Measurements from ENCODE around the gene PITX1. TPM values are rescaled to one million over a fixed set of nuclear protein-coding genes. Genes with fewer than 3 reads are reported as not detected.
A peak's percentile ranks its signal among the peaks of the same experiment; 100 is the strongest.

Gene PITX1
- total RNA-seq, 2 experiments from 2014 or later, result not detected

DNA sequence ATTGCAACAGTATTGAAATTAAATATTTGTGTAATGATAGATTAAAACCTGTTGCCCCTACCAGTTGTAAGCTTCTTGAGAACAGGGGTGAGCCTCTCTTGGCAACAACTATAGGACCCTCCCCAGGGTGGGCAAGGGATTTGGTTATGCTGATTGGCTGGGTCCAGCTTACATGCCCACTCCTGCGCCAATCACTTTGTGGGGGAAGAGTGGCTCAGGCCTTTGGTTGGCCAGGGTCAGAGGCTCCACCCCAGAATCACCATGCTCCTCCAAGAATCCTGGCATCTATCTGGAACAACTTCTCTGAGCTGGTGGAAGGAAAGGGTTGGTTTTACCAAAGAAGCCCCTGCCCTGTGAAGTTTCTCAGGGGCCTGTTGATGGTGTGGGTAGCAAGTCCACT lies 8.6 kb upstream of the PITX1 start:
- ATAC-seq (ENCODE audit: low read depth), result no peak
- Mint-ChIP-seq H3K9me3 (no peaks in the 10 kb centered on the region), H3K27ac (no peak overlapping the region), H3K4me3 (no peak overlapping the region), H3K36me3 (no peaks in the 10 kb centered on the region), H3K4me1 (peaks cover 3% of the 10 kb centered on the region), H3K27me3 (peaks cover 75% of the 10 kb centered on the region)
- POLR2A ChIA-PET, result no interaction called here
- no peak for DNase-seq

DNA sequence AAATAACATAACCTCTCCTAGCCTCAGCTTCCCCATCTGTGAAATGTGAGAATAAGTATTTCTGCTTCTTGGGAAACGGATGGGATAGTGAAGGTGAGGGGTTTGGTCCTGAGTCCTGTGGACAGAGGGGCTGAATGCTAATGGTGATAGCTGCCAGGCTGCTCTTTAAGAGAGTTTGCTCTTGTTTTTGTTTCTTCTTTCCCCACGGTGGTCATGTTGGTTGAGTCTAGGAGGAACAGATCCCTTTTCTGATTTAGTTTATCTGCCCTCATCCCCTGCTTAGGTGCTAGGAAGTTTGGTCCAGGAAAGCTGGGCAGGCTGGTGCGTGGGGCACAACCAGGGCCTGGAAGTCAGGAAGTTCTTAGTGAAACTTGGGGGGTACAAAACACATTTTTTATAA lies 7.7 kb upstream of the PITX1 start:
- no peak for DNase-seq
- H3K27me3 Mint-ChIP-seq, result peaks cover 78% of the 10 kb centered on the region
- H3K36me3 Mint-ChIP-seq, result no peaks in the 10 kb centered on the region
- ATAC-seq (ENCODE audit: low read depth), result no peak
- POLR2A ChIA-PET, result no interaction called here
- no peaks in the 10 kb centered on the region for H3K9me3 Mint-ChIP-seq
- no peak overlapping the region for H3K27ac Mint-ChIP-seq
- H3K4me1 Mint-ChIP-seq, result peaks cover 3% of the 10 kb centered on the region
- H3K4me3 Mint-ChIP-seq, result no peak overlapping the region

DNA sequence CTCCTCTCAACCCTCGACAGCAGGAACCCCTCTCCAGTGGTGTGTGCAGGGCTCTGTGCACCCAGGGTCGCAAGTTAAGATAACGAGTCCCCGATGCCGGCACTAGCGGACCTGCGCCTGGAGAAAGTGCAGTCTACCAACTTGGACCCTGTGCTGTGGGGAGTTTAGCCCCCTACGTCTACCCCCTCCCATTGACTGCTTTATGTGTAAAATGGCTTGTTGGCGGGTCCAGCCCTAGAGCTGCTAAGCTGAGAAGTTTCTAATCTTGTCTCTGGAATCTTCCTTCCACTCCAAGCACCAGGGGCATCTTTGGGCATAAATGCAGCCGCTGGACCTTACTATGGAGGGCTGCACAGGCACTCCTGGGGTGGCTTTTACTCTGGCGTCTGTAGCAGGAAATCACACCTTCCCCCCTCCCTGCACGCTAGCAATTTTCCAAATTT lies 7.1 kb upstream of the PITX1 start:
- ATAC-seq (ENCODE audit: low read depth) (no peak), DNase-seq (no peak)
- Mint-ChIP-seq H3K36me3 (no peaks in the 10 kb centered on the region), H3K27me3 (peaks cover 81% of the 10 kb centered on the region), H3K9me3 (no peaks in the 10 kb centered on the region), H3K4me3 (no peak overlapping the region), H3K4me1 (peaks cover 3% of the 10 kb centered on the region), H3K27ac (no peak overlapping the region)
- POLR2A ChIA-PET, result no interaction called here

DNA sequence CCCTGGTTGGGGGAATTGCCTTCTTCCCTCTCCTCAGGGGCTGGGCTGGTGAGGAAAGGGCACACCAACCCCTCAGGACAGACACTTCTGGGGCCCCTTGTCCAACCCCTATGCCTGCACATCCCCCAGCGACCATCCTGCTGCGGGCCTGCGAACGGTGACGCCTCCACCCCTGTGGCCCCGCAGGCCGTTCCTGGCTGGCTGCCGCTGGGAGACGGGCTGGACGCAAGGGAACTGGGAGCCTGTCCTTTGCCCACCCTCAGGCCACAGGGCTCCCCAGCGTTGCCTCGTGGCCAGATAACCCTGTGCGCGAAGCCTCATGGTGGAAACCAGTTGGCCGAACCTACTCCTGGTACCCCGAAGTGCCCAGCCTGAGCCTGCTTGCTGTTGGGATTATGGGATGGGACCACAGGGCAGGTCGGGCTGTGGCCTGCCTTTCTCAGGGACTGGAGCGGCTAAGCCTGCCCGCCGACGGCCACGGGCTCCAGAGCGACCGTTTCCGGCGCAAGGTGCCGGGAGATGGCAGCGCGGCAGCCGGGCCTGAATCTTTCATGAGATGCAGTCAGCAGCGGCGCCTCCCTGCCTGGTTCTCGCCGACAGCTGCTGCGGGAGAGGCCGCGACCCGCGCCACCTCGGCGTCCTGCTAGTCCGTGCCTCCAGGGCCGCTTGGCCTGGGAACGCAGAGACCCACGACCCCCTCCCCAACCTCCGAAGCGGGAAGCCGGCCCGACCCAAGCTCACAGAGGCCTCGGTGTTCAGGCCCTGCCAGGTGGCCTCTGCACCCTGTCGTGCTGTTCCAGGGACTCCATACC lies 6.5 kb upstream of the PITX1 start:
- Mint-ChIP-seq H3K4me3 (peak overlapping the region; percentile 25), H3K4me1 (peaks cover 4% of the 10 kb centered on the region), H3K9me3 (no peaks in the 10 kb centered on the region), H3K36me3 (no peaks in the 10 kb centered on the region), H3K27ac (no peak overlapping the region), H3K27me3 (peaks cover 84% of the 10 kb centered on the region)
- peak; percentile 34 for ATAC-seq (ENCODE audit: low read depth)
- POLR2A ChIA-PET, result no interaction called here
- peak; percentile 50 for DNase-seq

DNA sequence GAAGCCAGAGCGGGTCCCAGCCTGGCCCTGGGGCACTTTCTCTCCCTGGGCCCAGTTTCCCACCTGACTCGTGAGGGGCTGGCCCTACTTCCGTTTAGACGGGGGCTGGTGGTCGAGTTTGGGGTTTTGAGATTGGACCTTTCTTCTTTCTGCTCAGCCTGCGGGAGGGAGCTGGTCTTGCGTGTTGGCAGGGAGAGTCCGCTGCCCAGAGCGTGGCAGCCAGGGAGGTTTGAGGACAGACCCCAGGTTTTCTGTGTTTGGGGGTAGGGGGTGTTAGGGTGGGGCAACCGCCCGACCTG lies 6.0 kb upstream of the PITX1 start:
- Mint-ChIP-seq H3K27me3 (peaks cover 86% of the 10 kb centered on the region), H3K27ac (no peak overlapping the region), H3K4me3 (no peak overlapping the region), H3K36me3 (no peaks in the 10 kb centered on the region), H3K9me3 (no peaks in the 10 kb centered on the region), H3K4me1 (peaks cover 1% of the 10 kb centered on the region)
- POLR2A ChIA-PET, result no interaction called here
- ATAC-seq (ENCODE audit: low read depth) (no peak), DNase-seq (no peak)

DNA sequence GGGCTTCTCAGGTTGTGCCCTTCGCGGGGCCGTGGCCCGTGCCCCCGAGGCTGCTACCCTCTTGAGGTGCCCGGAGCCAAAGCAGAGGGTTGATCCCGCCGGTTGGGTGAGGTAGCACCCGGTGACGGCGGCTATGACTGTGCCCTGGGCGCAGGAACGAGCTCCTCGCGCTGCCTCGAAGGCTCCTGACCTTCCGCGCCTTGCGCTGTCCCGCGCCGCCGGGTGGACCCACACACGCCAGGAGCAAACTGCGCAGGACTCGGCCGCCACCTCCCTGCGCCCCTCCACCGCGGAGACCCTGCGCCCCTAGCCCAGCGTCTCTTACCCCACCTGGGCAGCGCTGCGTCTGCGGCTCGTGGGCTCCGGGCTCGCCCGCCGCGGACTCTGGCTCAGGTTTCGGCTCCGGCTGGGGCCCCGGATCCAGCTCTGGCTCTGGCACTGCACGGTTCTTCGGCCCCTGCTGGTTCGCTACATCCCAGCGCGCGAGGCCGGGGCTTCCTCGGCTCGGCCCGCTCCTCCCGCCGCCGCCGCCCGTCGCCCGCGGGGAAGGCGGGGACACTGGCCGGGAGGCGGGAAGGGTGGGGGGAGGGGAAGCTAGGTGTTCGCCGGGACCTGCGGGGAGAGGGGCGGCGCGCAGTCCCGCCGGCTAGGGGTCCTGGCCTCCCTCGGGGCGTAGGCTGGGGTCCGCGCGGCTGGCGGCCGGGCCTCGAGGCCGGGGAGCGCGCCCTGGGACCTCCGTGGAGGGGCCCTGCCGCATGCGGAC lies 5.4 kb upstream of the PITX1 start:
- H3K4me3 Mint-ChIP-seq, result no peak overlapping the region
- ATAC-seq (ENCODE audit: low read depth), result no peak
- POLR2A ChIA-PET, result no interaction called here
- no peaks in the 10 kb centered on the region for H3K9me3 Mint-ChIP-seq
- H3K36me3 Mint-ChIP-seq, result no peaks in the 10 kb centered on the region
- peak; percentile 46 for DNase-seq
- peaks cover 1% of the 10 kb centered on the region for H3K4me1 Mint-ChIP-seq
- H3K27ac Mint-ChIP-seq, result no peak overlapping the region
- H3K27me3 Mint-ChIP-seq, result peaks cover 89% of the 10 kb centered on the region

DNA sequence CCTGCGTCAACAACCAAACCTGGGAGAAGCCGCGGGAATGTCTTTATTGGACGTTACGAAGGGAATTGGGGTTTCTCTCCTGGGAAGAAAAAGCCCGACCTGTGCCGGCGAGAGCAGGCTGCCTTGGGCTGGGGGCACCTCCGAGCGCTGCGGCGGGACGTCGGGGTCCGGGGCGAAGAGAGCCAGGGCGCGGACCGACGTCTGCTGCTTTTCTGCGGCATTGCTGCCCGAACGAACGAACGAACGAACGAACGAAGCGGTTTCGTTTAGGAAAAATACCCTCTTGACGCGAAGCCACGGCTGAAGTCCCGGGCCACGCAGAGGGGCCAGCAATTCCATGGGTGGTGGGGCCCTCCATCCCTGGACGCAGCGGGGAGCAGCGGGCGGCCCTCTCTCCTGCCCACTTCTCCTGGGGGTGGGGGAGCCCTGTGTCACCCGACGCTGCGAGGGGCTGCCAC lies 4.8 kb upstream of the PITX1 start:
- peaks cover 85% of the 10 kb centered on the region for H3K27me3 Mint-ChIP-seq

DNA sequence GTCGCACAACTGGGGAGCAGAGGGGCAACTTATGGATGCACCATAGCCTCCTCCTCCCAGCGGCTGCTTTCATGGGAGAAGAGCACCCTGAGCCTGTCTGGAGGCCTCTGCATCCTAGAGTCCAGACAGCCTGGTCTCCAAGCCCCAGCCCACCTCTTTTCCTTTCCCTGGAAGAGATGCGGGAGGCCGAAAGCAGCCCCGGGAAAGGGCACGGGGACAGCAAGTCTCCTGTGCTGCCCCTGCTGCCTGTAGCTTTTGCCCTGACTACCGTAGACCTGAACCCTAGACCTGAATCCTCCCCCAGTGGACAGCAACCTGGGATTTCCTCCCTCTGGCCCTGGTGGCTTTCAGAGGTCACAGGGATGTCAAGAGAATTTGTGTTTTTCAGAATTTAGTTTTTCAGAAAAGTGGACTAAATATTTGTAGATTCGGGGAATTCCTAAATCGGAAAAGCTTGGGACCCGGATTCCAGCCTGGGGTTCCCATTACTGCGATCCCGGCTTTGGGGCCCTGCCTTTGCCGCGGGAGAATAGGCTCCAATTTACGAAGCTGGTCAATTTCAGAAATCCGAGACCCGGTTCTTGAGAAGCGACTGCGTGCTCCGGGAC lies 4.3 kb upstream of the PITX1 start:
- no peaks in the 10 kb centered on the region for H3K9me3 Mint-ChIP-seq
- peaks cover 4% of the 10 kb centered on the region for H3K4me1 Mint-ChIP-seq
- POLR2A ChIA-PET, result no interaction called here
- no peak overlapping the region for H3K4me3 Mint-ChIP-seq
- H3K36me3 Mint-ChIP-seq, result no peaks in the 10 kb centered on the region
- H3K27ac Mint-ChIP-seq, result no peak overlapping the region
- ATAC-seq (ENCODE audit: low read depth) (no peak), DNase-seq (no peak)
- H3K27me3 Mint-ChIP-seq, result peaks cover 81% of the 10 kb centered on the region

More for the DNA sequence above, 4.8 kb upstream of the PITX1 start:
- POLR2A ChIA-PET, result no interaction called here
- Mint-ChIP-seq H3K4me1 (peaks cover 3% of the 10 kb centered on the region), H3K36me3 (no peaks in the 10 kb centered on the region), H3K9me3 (no peaks in the 10 kb centered on the region), H3K27ac (no peak overlapping the region), H3K4me3 (no peak overlapping the region)
- ATAC-seq (ENCODE audit: low read depth) (no peak), DNase-seq (no peak)

DNA sequence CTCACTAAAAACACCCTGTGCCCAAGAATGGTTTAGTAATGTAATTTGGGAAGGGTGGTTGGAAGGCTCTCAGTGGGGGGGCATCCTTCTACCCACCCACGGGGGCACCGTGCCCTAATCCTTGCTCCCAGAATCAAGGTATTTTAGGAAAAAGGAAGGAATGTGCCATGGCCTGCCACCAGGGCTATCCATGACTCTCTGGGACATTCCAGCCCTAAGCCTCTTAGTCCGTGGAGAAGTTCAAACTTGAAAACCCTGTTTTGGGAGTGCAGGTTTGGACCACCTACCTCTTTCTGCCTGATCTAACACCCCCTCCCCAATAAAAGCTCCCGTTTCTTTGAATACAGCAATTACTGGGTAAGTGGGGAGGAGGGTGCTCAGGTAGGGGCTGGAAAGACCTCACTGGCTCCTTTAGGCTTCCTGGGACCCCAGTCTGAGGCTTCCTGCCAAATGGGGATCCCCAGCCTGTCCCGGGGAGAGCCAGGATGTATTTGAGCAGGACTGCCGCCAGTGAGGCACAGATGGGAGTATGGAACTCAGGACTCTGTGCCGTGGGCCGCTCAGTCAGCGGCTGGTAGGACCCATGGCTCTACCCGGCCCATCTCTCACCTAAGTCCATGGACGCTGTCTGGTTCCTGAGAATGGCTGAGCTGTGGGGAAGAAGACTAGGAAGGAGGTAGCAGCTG lies 3.6 kb upstream of the PITX1 start:
- Mint-ChIP-seq H3K27me3 (peaks cover 78% of the 10 kb centered on the region), H3K4me3 (no peak overlapping the region), H3K27ac (no peak overlapping the region), H3K9me3 (no peaks in the 10 kb centered on the region), H3K36me3 (no peaks in the 10 kb centered on the region), H3K4me1 (peaks cover 8% of the 10 kb centered on the region)
- ATAC-seq (ENCODE audit: low read depth), result no peak
- DNase-seq, result no peak
- POLR2A ChIA-PET, result no interaction called here

DNA sequence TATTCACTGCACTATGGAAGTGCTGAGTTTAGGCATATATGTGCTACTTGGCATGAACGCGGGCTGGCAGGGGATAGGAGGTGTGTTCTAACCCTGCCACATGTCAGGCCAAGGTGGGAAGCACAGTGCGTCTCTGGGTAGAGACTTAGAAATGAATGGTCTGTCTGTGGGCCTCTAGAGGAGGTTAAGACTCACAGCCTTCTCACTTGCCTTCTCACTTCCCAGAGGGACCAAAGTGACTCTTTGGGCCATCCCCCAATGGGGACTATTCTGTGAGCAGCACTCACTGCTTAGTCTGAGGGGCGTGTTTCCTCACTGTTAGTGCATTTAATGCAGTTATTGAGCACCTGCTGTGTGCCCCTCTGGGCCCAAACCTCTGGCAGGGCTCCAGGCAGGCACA lies 2.4 kb upstream of the PITX1 start:
- no peaks in the 10 kb centered on the region for H3K36me3 Mint-ChIP-seq
- DNase-seq (no peak), ATAC-seq (ENCODE audit: low read depth) (no peak)
- peaks cover 78% of the 10 kb centered on the region for H3K27me3 Mint-ChIP-seq
- H3K9me3 Mint-ChIP-seq, result no peaks in the 10 kb centered on the region
- H3K27ac Mint-ChIP-seq, result no peak overlapping the region
- H3K4me1 Mint-ChIP-seq, result peaks cover 10% of the 10 kb centered on the region
- POLR2A ChIA-PET, result no interaction called here
- no peak overlapping the region for H3K4me3 Mint-ChIP-seq

DNA sequence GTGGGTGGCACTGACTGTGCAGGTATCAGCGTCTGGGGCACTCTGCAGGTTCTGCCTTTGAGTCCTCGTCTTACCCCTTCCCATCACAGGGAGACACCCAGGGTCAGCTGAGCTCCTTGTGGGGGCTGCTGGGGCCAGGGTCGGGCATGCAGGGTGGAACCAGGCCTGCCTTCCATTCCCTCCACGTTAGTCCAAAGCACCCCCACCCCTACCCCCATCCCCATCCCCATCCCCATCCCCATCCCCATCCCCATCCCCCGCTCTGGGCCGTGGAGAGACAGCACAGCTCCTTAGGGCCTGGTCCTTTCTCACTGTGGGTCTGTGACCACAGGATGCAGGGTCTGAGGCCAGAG lies 1.6 kb upstream of the PITX1 start:
- DNase-seq, result no peak
- Mint-ChIP-seq H3K27me3 (peaks cover 77% of the 10 kb centered on the region), H3K36me3 (peaks cover 2% of the 10 kb centered on the region), H3K9me3 (no peaks in the 10 kb centered on the region), H3K4me3 (no peak overlapping the region), H3K4me1 (peaks cover 16% of the 10 kb centered on the region), H3K27ac (no peak overlapping the region)
- POLR2A ChIA-PET, result no interaction called here
- no peak for ATAC-seq (ENCODE audit: low read depth)

DNA sequence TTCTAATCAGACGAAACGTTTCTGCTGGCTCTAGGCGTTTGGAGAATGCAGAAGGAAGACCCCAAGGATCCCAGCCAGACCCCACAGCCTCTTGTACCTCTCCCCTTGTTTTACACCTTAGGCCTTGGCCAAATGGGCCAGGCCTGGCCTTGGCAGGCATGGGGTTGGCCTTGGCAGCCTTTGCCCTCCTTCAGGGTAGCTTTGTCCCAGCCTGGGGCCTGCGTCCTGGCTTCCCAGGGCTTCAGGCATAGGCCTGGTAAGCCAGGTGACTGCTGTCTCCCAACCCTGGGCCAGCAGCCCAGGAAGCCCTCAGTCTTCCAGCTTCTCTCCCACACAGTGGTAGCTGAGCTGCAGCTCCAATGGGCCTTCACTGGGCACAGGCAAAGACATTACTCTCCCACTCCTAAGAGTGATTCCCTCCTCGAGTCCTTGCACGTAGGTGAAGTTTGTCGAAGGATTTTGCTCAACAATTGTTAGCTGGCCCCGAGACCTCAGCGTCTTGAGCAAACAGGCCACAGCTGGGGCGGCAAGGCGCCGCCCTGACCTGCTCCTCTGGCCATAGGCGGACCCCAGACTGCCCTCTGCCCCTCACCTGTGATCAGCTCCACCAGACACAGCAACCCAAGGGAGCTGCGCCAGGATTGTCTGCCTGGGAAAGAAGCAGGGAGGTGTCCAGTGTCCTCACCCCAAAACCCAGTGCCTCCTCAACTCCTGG lies 1.1 kb upstream of the PITX1 start:
- Mint-ChIP-seq H3K4me3 (peak overlapping the region; percentile 88), H3K36me3 (peaks cover 2% of the 10 kb centered on the region), H3K4me1 (peaks cover 19% of the 10 kb centered on the region), H3K9me3 (no peaks in the 10 kb centered on the region), H3K27ac (peak overlapping the region; percentile 38), H3K27me3 (peaks cover 77% of the 10 kb centered on the region)
- no peak for ATAC-seq (ENCODE audit: low read depth)
- DNase-seq, result no peak
- POLR2A ChIA-PET, result no interaction called here
